NCI-H1694 treated with DMSO at 0.1 percent for 48 hours (cell line): Measurements from ENCODE around the gene CAPZB.
A peak's percentile ranks its signal among the peaks of the same experiment; 100 is the strongest.

Experiments used
- DNase-seq: peaks from one replicate; lab custom pipeline; 2025; lab: John Stamatoyannopoulos, UW

CAPZB gene

DNA sequence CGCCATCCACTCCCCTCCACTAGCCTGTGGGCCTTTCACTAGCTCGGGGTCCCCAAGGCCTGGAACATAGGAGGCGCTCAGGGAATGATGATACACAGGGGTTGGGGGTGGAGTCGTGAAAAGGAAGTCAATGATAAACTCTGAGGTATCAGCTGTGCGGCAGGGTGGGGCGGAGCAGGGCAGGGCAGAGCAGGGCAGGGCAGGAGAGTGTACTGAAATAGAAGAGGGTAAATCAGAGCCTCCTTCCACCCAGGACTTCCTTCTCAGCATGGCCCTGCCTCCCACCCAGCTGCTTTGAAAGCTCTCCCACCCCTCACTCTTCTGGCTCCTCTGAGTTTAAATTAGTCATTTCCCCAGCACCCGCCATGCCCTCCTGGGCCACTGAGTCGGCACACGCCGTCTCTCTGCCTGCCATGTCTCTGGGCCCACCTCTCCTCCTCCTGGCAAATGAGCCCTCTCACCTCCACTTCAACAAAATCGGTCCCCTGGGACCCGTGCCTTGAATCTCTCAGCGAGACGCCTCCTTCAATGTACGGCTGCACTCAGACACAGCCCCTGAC lies 16.9 kb downstream of the CAPZB start:
- no peak for DNase-seq

DNA sequence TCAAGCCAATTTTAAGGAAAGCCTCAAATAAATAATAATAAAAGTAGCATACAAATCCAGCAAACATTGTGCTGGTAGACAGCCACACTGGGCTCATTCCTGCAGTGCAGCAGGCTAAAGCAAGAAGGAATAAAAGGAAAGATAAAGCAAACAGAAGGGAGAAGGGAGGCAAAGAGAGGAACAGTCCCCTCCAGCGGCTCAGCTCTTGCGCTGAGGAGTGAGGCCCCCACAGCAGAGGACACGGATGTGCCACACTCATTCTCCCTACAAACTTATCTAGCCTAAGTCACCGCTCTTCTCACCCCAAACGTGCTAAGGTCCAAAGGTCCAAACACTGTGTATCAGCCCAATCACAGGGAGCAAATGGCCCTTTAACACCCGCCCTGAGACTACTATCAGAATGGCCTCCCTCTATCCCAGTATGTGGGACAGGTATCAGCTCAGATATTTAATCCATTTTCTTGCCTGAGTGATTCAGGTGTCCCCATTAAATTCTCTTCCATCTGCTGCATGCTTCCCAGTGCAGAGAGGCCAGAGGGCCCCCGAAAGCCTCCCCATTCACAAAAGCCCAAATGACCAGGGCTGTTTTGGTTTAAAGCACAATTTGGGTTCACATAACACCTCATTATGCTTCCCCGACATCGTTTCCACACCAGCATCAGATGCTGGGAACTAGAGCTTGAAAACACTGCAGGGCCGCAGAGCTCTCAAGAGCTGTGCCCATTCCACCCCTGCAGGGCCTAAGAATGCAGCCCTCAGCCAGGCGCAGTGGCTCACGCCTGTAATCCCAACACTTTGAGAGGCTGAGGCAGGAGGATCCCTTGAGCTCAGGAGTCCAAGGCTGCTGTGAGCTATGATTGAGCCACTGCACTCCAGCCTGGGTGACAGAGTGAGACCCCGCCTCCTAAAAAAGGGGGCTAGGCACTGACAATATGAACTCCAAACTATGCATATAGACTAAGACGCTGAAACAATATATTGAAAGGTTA lies 17.8 kb downstream of the CAPZB start:
- no peak for DNase-seq

DNA sequence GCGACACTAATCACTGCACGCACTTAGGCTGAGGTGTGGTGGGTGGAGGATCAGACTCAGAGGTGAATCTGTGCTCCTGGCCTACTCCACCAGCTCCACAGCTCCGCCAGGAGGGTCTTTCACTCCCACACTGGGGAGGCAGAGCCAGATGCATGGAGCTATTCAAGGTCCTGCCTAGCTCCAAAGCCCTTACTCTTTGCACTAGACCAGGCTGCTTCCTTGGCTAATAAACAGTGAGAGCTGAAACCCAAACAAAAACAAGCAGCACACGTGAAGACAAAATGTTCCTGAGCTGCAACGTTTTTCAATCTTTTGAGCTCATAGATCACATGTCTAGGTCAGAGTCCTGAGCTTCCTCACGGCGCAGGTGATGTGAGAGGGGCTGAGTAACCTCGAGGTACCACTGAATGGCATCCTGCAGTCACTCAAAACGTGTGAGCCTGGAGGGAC lies 19.2 kb downstream of the CAPZB start:
- no peak for DNase-seq

DNA sequence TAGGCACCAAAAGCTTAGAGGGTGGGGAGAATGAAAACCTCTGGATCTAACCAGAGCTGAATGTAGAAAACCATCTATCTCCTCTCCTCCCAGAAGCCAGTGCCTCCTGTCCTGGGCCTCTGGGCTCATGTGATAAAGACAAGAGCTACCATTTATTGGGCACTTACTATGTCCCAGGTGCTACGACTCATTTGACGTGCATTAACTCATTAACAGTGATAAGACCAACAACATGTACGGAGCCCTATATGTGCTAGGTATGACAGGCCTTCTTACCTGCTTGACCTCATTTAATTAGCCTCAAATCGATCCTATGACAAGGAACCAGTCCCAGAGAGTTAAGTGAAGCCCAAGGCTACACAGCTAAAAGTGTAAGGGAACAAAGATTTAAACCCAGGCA lies 19.7 kb downstream of the CAPZB start:
- no peak for DNase-seq

DNA sequence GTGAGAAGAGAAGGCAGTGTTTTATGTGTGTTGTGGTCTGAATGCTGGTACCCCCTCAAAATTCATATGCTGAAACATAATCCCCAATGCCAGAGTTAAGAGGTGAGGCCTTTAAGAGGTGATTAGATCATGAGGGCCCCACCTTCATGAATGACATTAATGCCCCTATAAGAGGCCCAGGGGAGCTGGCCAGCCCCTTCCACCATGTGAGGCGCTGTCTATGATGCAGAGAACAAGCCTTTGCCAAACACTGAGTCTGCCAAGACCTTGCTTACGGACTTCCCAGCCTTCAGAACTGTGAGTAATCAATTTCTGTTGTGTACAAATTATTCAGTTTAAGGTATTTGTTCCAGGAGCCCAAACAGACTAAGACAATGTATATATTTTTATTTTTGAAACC lies 20.2 kb downstream of the CAPZB start:
- no peak for DNase-seq

DNA sequence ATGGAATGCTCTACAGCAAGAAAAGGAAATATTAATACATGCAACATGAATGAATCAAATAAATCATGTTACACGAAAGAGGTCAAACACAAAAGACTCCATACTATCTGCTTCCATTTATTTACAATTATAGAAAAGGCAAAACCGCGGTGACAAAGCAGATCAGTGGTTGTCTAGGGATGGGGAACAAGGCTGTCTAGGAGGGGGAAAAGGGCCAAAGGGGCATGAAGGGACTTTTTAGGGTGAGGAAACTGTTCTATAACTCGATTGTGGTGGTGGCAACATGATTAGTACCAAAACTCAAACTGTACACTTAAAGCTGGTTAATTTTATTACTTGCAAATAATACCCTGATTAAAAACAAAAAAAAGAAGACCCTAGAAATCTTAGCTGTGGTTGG lies 20.6 kb downstream of the CAPZB start:
- no peak for DNase-seq

DNA sequence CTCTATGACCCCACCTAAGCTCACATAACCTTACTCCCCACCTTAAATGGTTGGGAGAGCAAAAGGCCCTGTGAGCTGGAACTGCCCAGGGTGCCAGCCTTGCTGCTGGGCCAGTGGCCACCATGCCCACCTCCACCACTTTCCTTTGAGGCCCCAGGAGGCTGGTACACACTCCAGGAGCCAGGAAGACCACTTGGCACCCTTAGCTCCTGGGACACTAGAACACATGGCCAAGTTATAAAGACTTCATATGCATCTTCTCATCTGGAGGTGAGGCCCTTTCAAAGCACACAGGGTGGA lies 21.9 kb downstream of the CAPZB start:
- no peak for DNase-seq

DNA sequence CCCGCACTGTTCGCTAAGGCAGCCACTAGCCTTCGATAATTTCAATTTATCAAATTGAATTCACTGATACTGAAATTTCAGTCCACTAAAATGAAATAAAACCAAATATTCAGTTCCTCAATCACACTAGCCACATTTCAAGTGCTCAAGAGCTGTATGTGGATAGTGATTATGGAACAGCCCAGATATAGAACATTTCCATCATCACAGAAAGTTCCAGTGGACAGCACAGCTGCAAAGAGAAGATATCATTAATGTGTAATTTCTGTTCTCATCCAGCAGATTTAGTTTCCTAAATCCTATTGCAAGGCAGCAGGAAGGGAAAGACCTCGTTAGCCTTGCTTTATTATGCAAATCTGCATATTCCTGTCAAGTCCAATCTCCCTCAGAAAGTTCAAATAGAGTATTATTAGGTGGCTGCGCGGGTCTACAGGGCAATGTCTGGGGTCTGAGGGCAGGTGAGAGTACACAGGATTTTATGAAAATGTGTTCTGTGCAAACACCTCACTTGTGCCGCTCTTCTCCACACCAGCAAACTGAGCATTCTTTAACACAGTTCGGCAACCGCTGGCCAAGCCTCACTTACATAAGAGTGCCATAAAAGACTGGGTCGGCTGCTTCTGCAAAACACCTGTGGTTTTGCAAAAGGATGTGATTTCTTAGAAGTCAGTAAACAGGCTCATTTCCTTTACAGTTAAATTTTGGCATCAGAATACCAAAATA lies 22.4 kb downstream of the CAPZB start:
- no peak for DNase-seq

DNA sequence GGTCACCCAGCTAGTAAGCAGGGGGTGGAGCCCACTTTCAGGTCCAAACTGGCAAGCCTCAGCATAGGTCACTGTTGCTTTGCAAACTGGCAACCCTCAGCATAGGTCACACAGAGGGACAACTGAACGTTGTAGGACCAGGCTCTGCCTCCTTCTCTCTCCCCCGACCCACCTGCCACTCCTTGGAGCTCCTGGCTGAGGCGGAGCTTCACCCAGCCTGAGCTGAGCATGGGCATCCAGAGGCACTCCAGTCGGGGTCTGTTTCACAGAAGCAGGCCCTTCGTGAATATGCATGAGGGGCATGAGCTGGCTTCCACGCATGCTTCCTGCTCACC lies 24.2 kb downstream of the CAPZB start:
- no peak for DNase-seq

DNA sequence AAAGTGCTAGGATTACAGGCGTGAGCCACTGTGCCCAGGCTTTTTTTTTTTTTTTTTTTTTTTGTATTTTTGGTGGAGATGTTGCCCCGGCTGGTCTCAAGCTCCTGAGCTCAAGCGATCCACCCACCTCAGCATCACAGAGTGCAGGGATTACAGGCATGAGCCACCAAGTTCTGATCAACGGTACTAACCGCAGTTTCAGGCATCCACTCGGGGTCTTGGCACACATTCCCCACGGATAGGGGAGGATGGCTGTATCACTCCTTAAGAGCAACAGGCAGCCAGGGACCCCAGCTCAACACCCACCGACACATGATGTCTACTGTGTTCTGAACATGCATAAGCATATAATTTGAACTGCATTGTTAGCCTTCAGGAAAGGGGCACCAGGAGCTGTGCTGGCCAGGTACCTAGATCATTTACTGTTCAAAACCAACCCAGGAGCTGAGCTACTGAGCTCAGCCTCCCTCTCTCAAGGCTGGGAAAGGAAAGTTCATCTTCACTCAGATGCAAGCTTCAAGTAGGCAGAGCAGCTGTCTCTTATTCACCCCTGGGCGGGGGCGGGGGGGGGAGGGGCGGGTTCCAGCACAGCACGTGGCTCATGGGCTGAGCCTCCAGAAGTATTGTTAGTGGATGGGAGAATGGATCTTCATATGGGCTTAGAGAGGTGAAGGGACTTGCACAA lies 24.7 kb downstream of the CAPZB start:
- DNase-seq = no peak

DNA sequence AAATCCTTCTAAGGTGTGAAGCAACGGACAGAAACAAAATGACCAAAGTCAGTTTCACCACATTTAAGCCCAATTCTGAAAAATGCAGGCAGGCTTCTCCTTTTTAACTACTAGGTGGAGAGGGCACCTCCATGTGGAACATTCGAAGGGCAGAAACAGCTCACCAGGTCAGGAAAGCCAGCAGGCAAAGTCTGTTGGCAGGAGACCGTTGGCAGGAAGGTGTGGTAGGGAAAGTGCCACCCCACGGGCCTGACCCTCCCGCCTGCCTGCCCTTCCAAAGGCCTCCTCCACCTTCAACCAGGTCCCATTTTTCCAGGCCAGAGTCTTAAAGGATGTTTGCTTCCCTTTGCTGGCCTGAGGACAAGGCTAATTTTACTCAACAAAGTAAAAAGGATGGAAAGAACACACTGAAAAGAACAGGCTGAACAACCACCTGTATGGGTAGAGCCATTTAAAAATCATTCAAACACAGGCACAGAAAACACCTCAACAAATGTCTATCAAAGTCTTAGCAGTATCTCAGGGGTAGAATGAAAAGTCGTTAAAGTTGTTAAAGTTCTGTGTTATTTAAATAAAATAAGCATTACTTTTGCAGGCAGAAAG lies 26.4 kb downstream of the CAPZB start:
- DNase-seq = no peak

DNA sequence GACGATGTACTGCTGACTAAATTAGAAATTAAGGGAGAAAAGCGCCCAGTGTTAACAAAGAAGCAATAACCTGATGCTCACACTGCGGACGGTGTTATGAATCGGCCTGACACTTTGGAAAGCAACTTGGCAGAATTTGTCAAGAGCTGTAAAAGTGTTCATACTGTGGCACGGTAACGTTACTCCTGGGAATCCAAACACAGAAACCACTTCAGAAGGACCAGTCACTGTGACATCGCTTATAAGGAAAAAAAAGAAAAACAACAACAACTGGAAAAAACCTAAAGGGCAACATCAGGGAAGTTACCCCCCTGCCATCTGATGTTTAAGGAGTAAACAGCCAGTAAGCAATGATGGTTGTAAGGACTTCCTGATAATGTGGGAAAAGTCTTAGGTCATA lies 27.7 kb downstream of the CAPZB start:
- no peak for DNase-seq

DNA sequence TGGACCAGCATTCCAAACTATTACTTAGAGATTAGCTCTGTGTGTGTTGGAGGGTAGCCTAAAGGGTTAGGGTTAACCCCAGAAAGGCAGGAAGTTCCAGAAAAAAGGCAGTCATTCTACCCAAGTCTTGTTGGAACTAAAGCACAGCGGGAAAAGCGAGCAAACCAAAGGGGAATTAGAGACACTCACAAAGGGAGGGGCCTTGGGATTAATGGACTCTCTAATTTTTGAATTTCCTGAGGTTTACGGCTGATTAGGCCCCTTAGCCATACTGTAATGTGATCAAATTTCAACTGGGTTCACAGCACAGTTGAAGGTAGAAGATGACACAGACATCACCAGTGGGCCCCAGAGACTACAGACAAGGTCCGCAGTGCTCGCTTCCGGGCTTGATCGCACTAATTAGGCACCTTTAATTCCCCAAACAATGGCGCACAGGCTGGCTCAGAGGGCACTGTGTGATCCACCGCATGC lies 28.3 kb downstream of the CAPZB start:
- DNase-seq = no peak

DNA sequence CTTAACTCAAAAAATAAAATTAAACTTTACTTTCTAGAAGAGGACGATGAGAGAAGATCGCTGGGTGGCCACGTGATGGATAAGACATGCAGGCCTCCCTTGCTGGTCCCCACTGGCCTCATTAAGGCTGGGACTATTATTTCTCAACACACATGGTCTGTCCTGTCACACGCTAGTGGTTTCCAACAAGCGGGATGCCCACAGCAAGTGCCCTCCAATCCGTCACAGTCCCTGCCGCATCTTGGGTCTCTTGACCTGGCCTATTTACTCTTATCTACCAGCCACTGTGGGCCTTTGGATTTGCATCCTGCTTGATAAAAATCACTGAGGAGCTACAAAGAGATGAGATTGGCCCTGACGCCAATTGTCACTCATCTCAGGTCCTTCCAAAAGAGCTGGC lies 30.0 kb downstream of the CAPZB start:
- no peak for DNase-seq

DNA sequence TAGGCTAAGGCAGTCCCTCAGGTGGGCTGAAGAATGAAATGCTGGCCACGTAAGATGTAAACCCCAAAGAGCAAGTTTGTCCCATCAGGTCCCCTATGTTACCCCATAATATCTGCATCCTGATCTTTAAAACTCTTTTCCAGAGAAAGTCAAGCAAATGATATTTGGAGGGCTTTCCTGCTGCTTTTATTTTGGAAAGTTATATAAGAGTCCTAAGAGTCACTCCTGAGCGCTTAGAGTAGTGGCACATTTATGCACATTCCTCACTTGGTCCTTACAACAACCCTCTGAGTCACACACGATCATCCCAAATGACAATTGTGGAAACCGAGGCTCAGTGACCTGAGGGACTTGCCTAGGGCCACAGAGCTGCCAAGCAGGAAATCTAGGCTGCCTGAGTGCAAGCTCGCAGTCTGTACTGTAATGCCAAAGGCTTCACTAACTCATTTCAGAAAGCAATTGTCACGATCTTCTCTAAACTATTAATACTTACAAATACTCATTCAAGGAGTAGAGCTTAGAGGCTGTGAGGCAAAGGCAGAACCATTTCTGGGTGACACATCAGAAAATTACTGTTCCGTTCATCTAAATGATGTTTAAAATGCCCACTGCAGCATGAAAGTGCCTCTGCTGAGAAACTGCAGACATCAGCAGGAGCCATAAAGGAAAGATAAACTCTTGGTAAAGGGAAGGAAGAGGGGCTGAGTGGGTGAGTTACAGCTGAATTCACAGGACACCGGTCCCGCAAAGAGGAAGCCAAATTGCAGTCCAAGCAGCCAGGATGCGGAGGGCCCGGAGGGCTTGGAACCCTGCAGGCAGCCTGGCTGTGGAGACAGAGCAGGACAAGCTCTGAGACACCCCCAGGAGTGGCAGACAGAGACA lies 30.8 kb downstream of the CAPZB start:
- DNase-seq = no peak

DNA sequence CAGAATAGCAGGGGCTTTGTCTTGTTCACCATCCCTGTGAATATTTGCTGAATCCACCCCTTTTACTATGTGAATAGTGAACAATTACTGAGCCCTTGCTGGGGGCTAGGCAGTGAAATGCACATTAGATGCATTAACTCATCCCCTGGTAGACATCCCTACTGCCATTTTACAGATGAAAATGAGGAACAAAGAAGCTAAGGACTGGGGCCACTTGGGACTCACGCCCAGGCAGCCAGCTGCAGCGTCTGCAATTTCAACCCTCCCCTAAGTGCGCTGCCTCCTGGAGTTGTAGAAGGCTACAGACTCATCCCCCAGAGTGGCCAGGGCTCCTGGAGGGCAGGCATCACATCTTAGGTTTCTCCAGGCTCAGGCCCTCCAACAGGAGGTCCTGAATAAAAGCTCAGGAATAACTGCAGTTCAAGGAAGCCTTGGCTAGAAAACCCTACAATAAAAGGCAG lies 31.6 kb downstream of the CAPZB start:
- DNase-seq = no peak

DNA sequence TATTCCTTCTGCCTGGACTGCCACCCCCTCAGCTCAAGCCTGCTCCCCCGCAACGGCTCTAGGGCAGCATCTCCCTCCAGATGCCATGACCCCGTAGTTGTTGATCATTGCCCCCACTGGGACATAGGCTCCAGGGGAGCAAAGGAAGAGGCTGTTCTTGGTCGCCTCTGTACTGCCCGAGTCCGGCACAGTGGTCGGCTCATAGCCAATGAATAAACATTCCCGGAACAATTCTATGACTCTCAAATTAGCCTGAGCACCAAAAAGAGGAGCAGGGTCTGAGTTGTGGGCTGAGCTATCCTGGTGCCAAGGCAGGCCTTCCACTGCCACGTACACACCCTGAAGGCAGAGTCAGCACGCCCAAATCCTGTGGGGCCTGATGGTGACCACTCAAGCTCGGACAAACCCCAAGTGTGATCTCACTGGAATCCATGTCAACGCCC lies 33.1 kb downstream of the CAPZB start:
- DNase-seq = no peak

DNA sequence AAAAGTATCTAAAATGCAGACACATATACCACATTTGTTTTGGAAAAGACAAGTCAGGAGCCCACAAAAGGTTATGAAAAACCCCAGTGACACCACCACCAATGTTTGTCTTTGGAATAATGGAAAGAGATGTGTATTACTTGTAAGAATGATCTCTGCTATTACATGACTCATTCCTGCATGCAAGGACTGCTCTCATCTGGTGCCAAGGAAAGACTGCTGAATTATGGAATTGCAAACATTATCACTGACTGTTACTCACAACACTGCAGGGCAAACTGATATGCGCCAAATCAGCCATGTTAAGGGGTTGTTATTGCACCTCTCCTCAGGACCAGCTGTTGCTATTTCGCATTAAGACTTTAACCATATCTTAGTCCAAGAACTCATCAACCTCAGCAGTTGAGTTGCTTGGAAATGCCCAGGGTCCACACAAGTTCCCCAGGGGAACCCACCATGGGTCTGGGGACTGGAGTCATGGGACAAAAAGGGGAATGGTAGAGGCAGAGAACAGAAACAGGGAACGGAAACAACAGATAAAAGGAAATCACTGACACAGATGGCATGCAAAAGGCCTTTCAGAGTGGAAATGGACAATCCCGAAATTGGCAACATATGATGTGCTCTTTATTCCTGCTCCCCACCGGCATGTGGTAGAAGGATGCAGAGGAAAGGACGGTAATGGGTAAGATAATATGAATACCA lies 34.4 kb downstream of the CAPZB start:
- peak; percentile 11 for DNase-seq

DNA sequence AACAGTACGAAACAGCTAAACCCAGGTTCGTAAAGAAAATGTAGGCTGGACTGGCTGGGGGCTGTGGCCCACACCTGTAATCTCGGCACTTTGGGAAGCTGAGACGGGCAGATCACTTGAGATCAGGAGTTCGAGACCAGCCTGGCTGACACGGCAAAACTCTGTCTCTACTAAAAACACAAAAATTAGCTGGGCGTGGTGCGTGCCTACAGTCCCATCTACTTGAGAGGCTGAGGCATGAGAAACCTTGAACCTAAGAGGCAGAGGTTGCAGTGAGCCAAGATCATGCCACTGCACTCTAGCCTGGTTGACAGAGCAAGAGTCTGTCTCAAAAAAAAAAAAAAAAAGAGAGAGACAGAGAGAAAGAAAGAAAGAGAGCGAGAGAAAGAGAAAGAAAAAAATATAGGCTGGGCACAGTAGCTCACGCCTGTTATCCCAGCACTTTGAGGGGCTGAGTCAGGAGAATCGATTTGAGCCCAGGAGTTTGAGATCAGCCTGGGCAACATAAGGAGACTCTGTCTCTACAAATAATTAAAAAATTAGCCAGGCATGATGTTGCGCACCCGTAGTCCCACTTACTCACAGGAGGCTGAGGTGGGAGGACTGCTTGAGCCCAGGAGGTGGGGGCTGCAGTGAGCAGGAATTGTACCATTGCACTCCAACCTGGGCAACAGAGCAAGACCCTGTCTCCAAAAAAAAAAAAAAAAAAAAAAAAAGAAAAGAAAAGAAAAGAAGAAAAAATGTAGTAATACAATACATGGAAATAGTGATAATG lies 35.7 kb downstream of the CAPZB start:
- no peak for DNase-seq
